Suprapubic skin (tissue), 3 donors: ENCODE results near the gene FUT2.

Source experiments
- POLR2A ChIP-seq, 2 donors: fragments of 450-650 bp; IDR thresholded peaks; one replicate each; pipeline ENCODE4 v1.6.1; 2017; ENCODE audit warnings: antibody characterized with exemption in 2 of 2, mild to moderate bottlenecking in 2 of 2, moderate library complexity in 2 of 2
- TF ChIP-seq, protein P1 (sequence below), 2 donors: fragments of 200-600 bp in 1 of 2; fragments of 450-650 bp in 1 of 2; sonication (generic) in 1 of 2; IDR thresholded peaks; one replicate each; pipeline ENCODE4 v1.5.1; 2016 to 2019; ENCODE audit warnings: antibody characterized with exemption in 2 of 2, mild to moderate bottlenecking in 1 of 2, moderate library complexity in 1 of 2

DNA sequence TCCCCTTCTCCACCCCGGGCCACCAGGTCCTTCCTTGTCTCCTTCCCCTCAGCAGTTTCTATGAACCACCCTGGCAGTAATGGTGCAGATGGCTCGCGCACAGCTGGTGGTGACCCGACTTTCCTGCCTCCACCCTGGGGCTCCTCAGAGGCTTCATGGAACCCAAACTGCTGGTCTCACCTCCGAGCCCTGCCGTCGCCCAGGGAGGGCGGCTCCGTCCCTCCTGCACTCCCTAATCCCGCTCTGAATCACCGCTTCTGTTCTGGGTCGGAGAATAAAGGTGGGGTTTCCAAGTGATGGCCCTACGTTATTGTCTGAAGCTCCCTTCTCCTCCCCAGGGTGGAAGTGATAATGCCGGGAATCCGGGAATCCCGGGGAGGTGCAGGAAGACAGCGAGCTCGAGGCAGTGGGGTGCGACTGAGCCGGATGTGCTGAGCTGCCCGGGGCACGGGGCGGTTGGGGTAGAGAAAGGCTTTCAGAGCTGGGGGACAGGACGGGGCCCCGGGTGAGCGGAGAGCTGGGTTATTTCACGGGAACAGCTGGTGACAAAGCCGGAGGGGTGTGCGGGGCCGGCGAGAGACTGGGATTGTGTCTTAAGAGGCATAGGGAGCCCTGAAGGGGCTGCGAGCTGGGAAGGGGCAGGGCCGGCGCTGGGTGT is 711 bp downstream of the FUT2 start:
- TF ChIP-seq, protein P1, sequence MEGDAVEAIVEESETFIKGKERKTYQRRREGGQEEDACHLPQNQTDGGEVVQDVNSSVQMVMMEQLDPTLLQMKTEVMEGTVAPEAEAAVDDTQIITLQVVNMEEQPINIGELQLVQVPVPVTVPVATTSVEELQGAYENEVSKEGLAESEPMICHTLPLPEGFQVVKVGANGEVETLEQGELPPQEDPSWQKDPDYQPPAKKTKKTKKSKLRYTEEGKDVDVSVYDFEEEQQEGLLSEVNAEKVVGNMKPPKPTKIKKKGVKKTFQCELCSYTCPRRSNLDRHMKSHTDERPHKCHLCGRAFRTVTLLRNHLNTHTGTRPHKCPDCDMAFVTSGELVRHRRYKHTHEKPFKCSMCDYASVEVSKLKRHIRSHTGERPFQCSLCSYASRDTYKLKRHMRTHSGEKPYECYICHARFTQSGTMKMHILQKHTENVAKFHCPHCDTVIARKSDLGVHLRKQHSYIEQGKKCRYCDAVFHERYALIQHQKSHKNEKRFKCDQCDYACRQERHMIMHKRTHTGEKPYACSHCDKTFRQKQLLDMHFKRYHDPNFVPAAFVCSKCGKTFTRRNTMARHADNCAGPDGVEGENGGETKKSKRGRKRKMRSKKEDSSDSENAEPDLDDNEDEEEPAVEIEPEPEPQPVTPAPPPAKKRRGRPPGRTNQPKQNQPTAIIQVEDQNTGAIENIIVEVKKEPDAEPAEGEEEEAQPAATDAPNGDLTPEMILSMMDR (IDR thresholded peaks at IDR 0.05), result no peak
- TF ChIP-seq POLR2A (IDR thresholded peaks at IDR 0.05), result peak in 1 of 2 donors; percentile 14
